A673 (cell line): ENCODE data around the gene FIGNL1. TPM values are rescaled to one million over a fixed set of nuclear protein-coding genes. Genes with fewer than 3 reads are reported as not detected.
"Not testable (repeated sequence)": the region's sequence is repeated elsewhere in the genome, so short reads cannot be mapped to it uniquely, and the experiment has no call there.

Source experiments
- BruUV-seq: library from RNA; stranded (reverse); fragments of 400-500 nt; replicated peaks from 2 replicates; lab custom pipeline; 2021; lab: Mats Ljungman, UMichigan
- CTCF ChIA-PET: fragments of 300-600 bp; sonication (Branson Sonifier 250); formaldehyde crosslinking; loops from one replicate; lab custom pipeline; 2022; ENCODE audit warnings: antibody characterized with exemption; lab: Charles Lee
- POLR2A ChIA-PET: fragments of 300-600 bp; sonication (Branson Sonifier 250); formaldehyde crosslinking; loops from one replicate; lab custom pipeline; 2022; ENCODE audit warnings: antibody characterized with exemption; ENCODE audit not compliant: low non-redundant PET; lab: Charles Lee
- DNase-seq: peaks from one replicate; pipeline ENCODE4 v3.0.0-alpha.2; 2015; ENCODE audit warnings: low spot score
- H3K27ac ChIP-seq: fragments of 200-600 bp; sonication (generic); 2 replicates; pipeline ENCODE4 v1.5.1; 2016; ENCODE audit warnings: mixed run types, low read depth, mild to moderate bottlenecking, mixed read lengths, antibody characterized with exemption, low read length; ENCODE audit not compliant: poor library complexity, severe bottlenecking
- H3K27me3 ChIP-seq: fragments of 200-600 bp; sonication (generic); replicated peaks from 2 replicates; pipeline ENCODE4 v1.6.1; 2017; ENCODE audit warnings: mixed run types, low read depth, mild to moderate bottlenecking, mixed read lengths, antibody characterized with exemption, low read length; ENCODE audit not compliant: insufficient read depth, poor library complexity
- H3K36me3 ChIP-seq: fragments of 200-600 bp; sonication (generic); 2 replicates; pipeline ENCODE4 v1.6.1; 2016; ENCODE audit warnings: mixed run types, mild to moderate bottlenecking, mixed read lengths, antibody characterized with exemption, low read length; ENCODE audit not compliant: insufficient read depth, poor library complexity, severe bottlenecking
- H3K4me1 ChIP-seq: fragments of 200-600 bp; sonication (generic); 2 replicates; pipeline ENCODE4 v1.6.1; 2017; ENCODE audit warnings: mixed run types, mild to moderate bottlenecking, mixed read lengths, antibody characterized with exemption, low read length; ENCODE audit not compliant: insufficient read depth, poor library complexity, severe bottlenecking
- H3K4me3 ChIP-seq: fragments of 200-600 bp; sonication (generic); 2 replicates; pipeline ENCODE4 v1.5.1; 2016; ENCODE audit warnings: low read depth, mixed run types, mild to moderate bottlenecking, mixed read lengths, low read length; ENCODE audit not compliant: poor library complexity, severe bottlenecking
- H3K9me3 ChIP-seq: fragments of 200-600 bp; sonication (generic); 2 replicates; pipeline ENCODE4 v1.6.1; 2016; ENCODE audit warnings: mixed run types, low read depth, mild to moderate bottlenecking, mixed read lengths, antibody characterized with exemption, low read length; ENCODE audit not compliant: poor library complexity, severe bottlenecking
- CTCF ChIP-seq: fragments of 300-800, 200-600 bp; sonication (generic); conservative IDR thresholded peaks from 2 replicates; pipeline ENCODE4 v1.5.1; 2017; ENCODE audit warnings: low read depth, mild to moderate bottlenecking, antibody characterized with exemption, low read length, moderate library complexity, mixed read lengths
- EZH2 ChIP-seq: fragments of 200-600 bp; sonication (generic); IDR thresholded peaks from 2 replicates; pipeline ENCODE4 v1.6.1; 2017; ENCODE audit warnings: borderline replicate concordance, low read depth, mild to moderate bottlenecking, mixed read lengths, antibody characterized with exemption, low read length; ENCODE audit not compliant: poor library complexity, severe bottlenecking
- intact Hi-C: fragments of 100-400 bp; cut with micrococcal nuclease; formaldehyde crosslinking; loops from one replicate; pipeline ENCODE4 v1.10.0; 2022; ENCODE audit not compliant: unreplicated experiment
- total RNA-seq: library from RNA; stranded (reverse); gene quantifications from 2 replicates; pipeline ENCODE4 v1.2.3, GENCODE V29; 2021

FIGNL1 gene
- total RNA-seq, 1 experiment from 2014 or later, result 41.3 TPM

DNA sequence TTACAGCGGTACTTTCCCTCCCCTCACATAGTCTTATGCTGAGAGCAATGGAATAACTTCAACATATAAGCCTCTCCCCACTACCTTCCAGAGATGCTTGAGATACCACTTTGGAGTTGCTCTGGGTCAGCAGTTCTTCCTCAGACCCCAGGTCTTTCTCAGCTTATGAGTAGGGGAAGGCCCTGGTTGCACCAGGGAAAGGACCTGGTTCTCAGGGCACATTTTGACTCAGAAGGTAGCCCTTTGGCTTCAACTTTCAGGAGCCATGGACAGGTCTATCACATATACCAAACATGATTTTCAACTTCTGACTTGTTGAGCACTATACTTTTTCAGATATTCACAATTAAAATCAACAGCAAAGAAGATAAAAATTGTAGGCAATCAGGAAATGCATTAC is 11.5 kb upstream of the FIGNL1 start:
- Histone ChIP-seq H3K4me3 (no peak overlapping the region), H3K36me3 (no peaks in the 10 kb centered on the region), H3K9me3 (no peaks in the 10 kb centered on the region), H3K27ac (no peak overlapping the region), H3K27me3 (peaks cover 11% of the 10 kb centered on the region), H3K4me1 (no peaks in the 10 kb centered on the region)
- POLR2A ChIA-PET, result no interaction called here
- no peak for TF ChIP-seq CTCF
- no peak for TF ChIP-seq EZH2
- DNase-seq, result no peak
- CTCF ChIA-PET, result no interaction called here
- intact Hi-C loops, result no loop called here
- BruUV-seq, result no TSS peak

GRCh38 chr7:50459183-50459582 is 9.0 kb upstream of the FIGNL1 start:
- intact Hi-C loops, BruUV-seq, H3K36me3 ChIP-seq, H3K4me1 ChIP-seq, H3K9me3 ChIP-seq, DNase-seq, CTCF ChIA-PET, H3K27ac ChIP-seq, POLR2A ChIA-PET, H3K4me3 ChIP-seq: not testable (repeated sequence)
- peaks cover 17% of the 10 kb centered on the region for H3K27me3 ChIP-seq

DNA sequence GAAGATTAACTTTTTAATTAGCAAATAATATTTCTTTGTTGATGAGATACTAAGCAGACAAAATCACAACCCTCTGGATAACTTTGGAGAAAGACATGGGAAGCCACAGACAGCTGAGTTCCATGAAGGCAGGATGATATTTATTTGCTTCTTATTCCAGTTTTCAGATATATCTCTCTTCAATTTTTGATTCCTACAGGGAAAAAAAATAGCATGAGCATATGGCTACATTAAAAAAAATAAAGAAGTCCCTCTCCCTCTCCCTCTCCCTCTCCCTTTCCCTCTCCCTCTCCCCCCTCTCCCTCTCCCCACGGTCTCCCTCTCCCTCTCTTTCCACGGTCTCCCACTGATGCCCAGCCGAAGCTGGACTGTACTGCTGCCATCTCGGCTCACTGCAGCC is 8.5 kb upstream of the FIGNL1 start:
- DNase-seq, H3K9me3 ChIP-seq, POLR2A ChIA-PET, H3K4me3 ChIP-seq, CTCF ChIA-PET, H3K4me1 ChIP-seq, intact Hi-C loops, BruUV-seq, H3K36me3 ChIP-seq, H3K27ac ChIP-seq: not testable (repeated sequence)
- H3K27me3 ChIP-seq, result peaks cover 17% of the 10 kb centered on the region

DNA sequence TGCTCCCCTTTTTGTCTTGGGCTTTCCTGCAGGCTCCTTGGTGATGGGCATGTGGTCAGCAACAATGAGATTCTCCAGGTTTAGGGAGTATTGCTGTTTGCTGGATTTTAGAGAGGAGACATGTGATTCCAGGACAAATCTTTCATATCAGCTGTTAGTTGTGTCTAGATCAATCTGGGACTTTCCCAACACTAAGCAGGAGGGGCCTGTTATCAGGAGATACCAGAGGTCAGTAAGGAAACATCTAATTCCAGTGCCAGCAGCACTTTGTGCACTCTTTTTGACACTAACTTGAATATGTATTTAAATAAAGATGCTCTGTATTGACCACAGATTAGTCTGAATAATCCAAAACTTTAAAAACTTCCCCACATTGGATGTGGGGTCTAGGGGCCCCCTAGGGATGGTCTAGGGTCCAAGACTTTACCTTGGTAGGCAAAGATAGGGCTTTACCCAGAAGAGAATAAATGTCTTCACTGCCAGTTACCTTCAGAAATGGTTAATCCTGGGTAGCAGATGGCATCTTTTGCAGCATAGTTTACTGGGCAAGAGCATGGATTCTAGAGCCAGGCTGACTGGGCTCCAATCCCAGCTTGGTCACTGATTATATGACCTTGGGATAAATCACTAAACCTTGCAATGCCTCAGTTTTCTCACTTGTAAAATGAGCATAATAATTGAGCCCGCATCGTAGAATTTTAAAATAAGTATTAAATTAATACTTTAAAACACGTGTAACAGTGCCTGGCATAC is 6.4 kb upstream of the FIGNL1 start:
- intact Hi-C loops, result no loop called here
- BruUV-seq, result no TSS peak
- no peak overlapping the region for H3K27ac ChIP-seq
- POLR2A ChIA-PET, result no interaction called here
- TF ChIP-seq EZH2, result no peak
- H3K27me3 ChIP-seq, result peaks cover 17% of the 10 kb centered on the region
- H3K4me3 ChIP-seq, result no peak overlapping the region
- no peaks in the 10 kb centered on the region for H3K36me3 ChIP-seq
- H3K9me3 ChIP-seq, result no peaks in the 10 kb centered on the region
- H3K4me1 ChIP-seq, result no peaks in the 10 kb centered on the region
- CTCF ChIA-PET, result no interaction called here
- no peak for DNase-seq
